HG03565 (cell line): Measurements from ENCODE around the gene EIF2S3.

Experiments used
- ATAC-seq: cut with Tn5 transposase; IDR thresholded peaks from one replicate; pipeline ENCODE4 v1.9.1; 2021; ENCODE audit warnings: mild to moderate bottlenecking, moderate library complexity; ENCODE audit not compliant: unreplicated experiment

Gene EIF2S3

DNA sequence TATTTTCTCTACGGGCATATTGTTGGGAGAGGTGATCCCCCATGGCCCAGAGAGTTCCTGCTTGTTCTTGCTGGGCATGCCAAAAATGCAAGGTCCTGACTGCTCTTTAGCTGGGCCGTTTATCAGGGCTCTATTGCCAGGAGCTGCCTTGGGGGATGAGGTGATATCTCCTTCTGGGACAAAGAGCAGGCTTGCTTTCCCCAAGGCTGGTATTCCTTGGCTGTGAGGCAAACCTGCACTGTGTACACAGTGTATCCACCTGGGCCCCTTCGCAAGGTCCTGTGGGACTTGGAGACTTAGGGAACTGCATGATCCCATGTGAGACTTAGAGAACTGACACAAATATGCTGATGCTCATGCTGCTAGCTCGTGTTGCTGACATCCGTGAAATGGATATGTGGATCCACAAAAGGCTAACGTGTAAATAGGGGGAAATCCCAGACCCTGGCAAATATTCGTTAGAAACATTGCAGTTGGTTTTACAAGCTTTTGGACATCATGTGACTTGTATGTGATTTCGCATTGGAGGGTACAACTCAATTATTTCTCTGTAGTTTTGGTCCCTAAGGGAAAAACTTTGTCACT is 70.4 kb downstream of the EIF2S3 start:
- ATAC-seq, result no peak
